HCT116 (cell line): ENCODE data around the gene TPI1. TPM values are rescaled to one million over a fixed set of nuclear protein-coding genes. Genes with fewer than 3 reads are reported as not detected.

ENCODE experiments used
- ATAC-seq: fragments of 200-7000 bp; cut with Tn5 transposase; 2 replicates; pipeline ENCODE4 v1.9.1; 2020; ENCODE audit warnings: mild to moderate bottlenecking, moderate library complexity
- BruUV-seq: library from RNA; stranded (reverse); fragments of 400-500 nt; replicated peaks from 2 replicates; lab custom pipeline; 2021; lab: Mats Ljungman, UMichigan
- CTCF ChIA-PET: fragments of 300-600 bp; sonication (Branson Sonifier 250); formaldehyde crosslinking; loops from one replicate; lab custom pipeline; 2021; ENCODE audit warnings: antibody characterized with exemption; lab: Charles Lee
- POLR2A ChIA-PET: fragments of 300-600, 350-600 bp; sonication (Branson Sonifier 250); formaldehyde crosslinking; loops from one replicate; lab custom pipeline; 2021; ENCODE audit warnings: antibody characterized with exemption; lab: Charles Lee
- RAD21 ChIA-PET, 2 experiments: fragments of 300-600 bp; sonication (Branson Sonifier 250); formaldehyde crosslinking; loops; one replicate each; lab custom pipeline; 2023; ENCODE audit warnings: low total read pairs in 2 of 2; ENCODE audit not compliant: uncharacterized antibody in 2 of 2, unreplicated experiment in 2 of 2, low non-redundant PET in 1 of 2; lab: Charles Lee
- DNase-seq: peaks from one replicate; pipeline ENCODE4 v3.0.0-alpha.2; 2010; ENCODE audit warnings: low read depth, low spot score
- H2AFZ ChIP-seq: fragments of 200-600 bp; shearing (Covaris generic), sonication (generic); 2 replicates; pipeline ENCODE4 v1.6.1; 2017; ENCODE audit warnings: low read depth, mixed run types, mixed read lengths, antibody characterized with exemption, low read length; ENCODE audit not compliant: poor library complexity, severe bottlenecking
- H3K27ac ChIP-seq: 2 replicates; pipeline ENCODE4 v1.5.1; 2012; ENCODE audit warnings: low read depth, low read length
- H3K27me3 ChIP-seq: fragments of 200-600 bp; sonication (generic); 2 replicates; pipeline ENCODE4 v1.6.1; 2016; ENCODE audit warnings: mixed run types, low read length, mixed read lengths; ENCODE audit not compliant: insufficient read depth
- H3K36me3 ChIP-seq, 2 experiments: fragments of 200-500 bp in 1 of 2; fragments of 200-600 bp in 1 of 2; sonication (Bioruptor generic) in 1 of 2; sonication (generic) in 1 of 2; 2 replicates each; pipeline versions ENCODE4 v1.5.1 to v1.6.1; 2014 to 2016; ENCODE audit warnings: low read length in 2 of 2, inconsistent platforms in 1 of 2, mixed read lengths in 1 of 2, mixed run types in 1 of 2; ENCODE audit not compliant: insufficient read depth in 2 of 2, control insufficient read depth in 1 of 2
- H3K4me1 ChIP-seq, 2 experiments: fragments of 200-600 bp in 1 of 2; sonication (generic) in 1 of 2; 2 replicates each; pipeline versions ENCODE4 v1.5.1 to v1.6.1; 2012 to 2017; ENCODE audit warnings: low read length in 2 of 2, inconsistent platforms in 1 of 2, mild to moderate bottlenecking in 1 of 2, mixed read lengths in 1 of 2, mixed run types in 1 of 2, moderate library complexity in 1 of 2; ENCODE audit not compliant: insufficient read depth in 2 of 2, control insufficient read depth in 1 of 2
- H3K4me2 ChIP-seq: fragments of 200-600 bp; sonication (generic); 2 replicates; pipeline ENCODE4 v1.6.1; 2017; ENCODE audit warnings: mixed run types, low read length, mixed read lengths
- H3K4me3 ChIP-seq, 2 experiments: fragments of 200-600 bp in 1 of 2; sonication (generic) in 1 of 2; replicated peaks in 1 of 2; 2 replicates each; pipeline ENCODE4 v1.5.1; 2011 to 2016; ENCODE audit warnings: low read length in 2 of 2, control low read depth in 1 of 2, low read depth in 1 of 2, mild to moderate bottlenecking in 1 of 2, mixed read lengths in 1 of 2, mixed run types in 1 of 2
- H3K79me2 ChIP-seq: fragments of 200-600 bp; sonication (generic); 2 replicates; pipeline ENCODE4 v1.6.1; 2017; ENCODE audit warnings: mild to moderate bottlenecking, mixed run types, low read length, moderate library complexity, mixed read lengths; ENCODE audit not compliant: insufficient read depth
- H3K9ac ChIP-seq: fragments of 200-600 bp; sonication (generic); 2 replicates; pipeline ENCODE4 v1.6.1; 2016; ENCODE audit warnings: low read length, mixed read lengths
- H3K9me2 ChIP-seq: fragments of 200-600 bp; sonication (generic), shearing (Covaris generic); 2 replicates; pipeline ENCODE4 v1.6.1; 2017; ENCODE audit warnings: mixed run types, mild to moderate bottlenecking, moderate library complexity; ENCODE audit not compliant: insufficient read depth
- H3K9me3 ChIP-seq, 2 experiments: fragments of 200-500 bp in 1 of 2; fragments of 200-600 bp in 1 of 2; sonication (Bioruptor generic) in 1 of 2; sonication (generic) in 1 of 2; 2 replicates each; pipeline ENCODE4 v1.6.1; 2014 to 2017; ENCODE audit warnings: low read length in 2 of 2, mixed read lengths in 2 of 2, inconsistent platforms in 1 of 2, low read depth in 1 of 2, mild to moderate bottlenecking in 1 of 2, mixed run types in 1 of 2, moderate library complexity in 1 of 2; ENCODE audit not compliant: control insufficient read depth in 1 of 2, insufficient read depth in 1 of 2
- H4K20me1 ChIP-seq: fragments of 200-600 bp; sonication (generic), shearing (Covaris generic); 2 replicates; pipeline ENCODE4 v1.6.1; 2017; ENCODE audit warnings: mixed run types, mild to moderate bottlenecking, moderate library complexity; ENCODE audit not compliant: insufficient read depth
- ATF3 ChIP-seq: IDR thresholded peaks from 2 replicates; pipeline ENCODE4 v1.6.1; 2012
- CBX3 ChIP-seq: IDR thresholded peaks from 2 replicates; pipeline ENCODE4 v1.6.1; 2012; ENCODE audit warnings: low read depth
- CEBPB ChIP-seq: IDR thresholded peaks from 2 replicates; pipeline ENCODE4 v1.6.1; 2012; ENCODE audit warnings: low read depth
- CTCF ChIP-seq, 3 experiments: fragments of 200-600 bp in 1 of 3; sonication (generic) in 1 of 3; IDR thresholded peaks in 2 of 3; conservative IDR thresholded peaks in 1 of 3; 2 replicates each; pipeline ENCODE4 v1.5.1; 2012 to 2017; ENCODE audit warnings: low read depth in 2 of 3, low read length in 2 of 3, antibody characterized with exemption in 1 of 3, borderline replicate concordance in 1 of 3, control low read depth in 1 of 3, mild to moderate bottlenecking in 1 of 3, mixed read lengths in 1 of 3, mixed run types in 1 of 3, moderate library complexity in 1 of 3; ENCODE audit not compliant: insufficient read depth in 1 of 3
- EGR1 ChIP-seq: IDR thresholded peaks from 2 replicates; pipeline ENCODE4 v1.6.1; 2012; ENCODE audit warnings: low read depth
- ELF1 ChIP-seq: IDR thresholded peaks from 2 replicates; pipeline ENCODE4 v1.6.1; 2012; ENCODE audit warnings: low read depth, borderline replicate concordance
- EZH2 ChIP-seq: fragments of 200-600 bp; sonication (generic); IDR thresholded peaks from 2 replicates; pipeline ENCODE4 v1.6.1; 2017; ENCODE audit warnings: antibody characterized with exemption, mixed run types
- FOSL1 ChIP-seq: IDR thresholded peaks from 2 replicates; pipeline ENCODE4 v1.6.1; 2012; ENCODE audit warnings: low read depth
- JUND ChIP-seq: IDR thresholded peaks from 2 replicates; pipeline ENCODE4 v1.6.1; 2012
- MAX ChIP-seq: IDR thresholded peaks from 2 replicates; pipeline ENCODE4 v1.6.1; 2012
- POLR2A ChIP-seq: IDR thresholded peaks from 2 replicates; pipeline ENCODE4 v1.7.0; 2011; ENCODE audit warnings: borderline replicate concordance; ENCODE audit not compliant: insufficient read depth, insufficient read length; ENCODE audit errors: extremely low read depth
- POLR2AphosphoS5 ChIP-seq: IDR thresholded peaks from 2 replicates; pipeline ENCODE4 v1.6.1; 2011; ENCODE audit warnings: mild to moderate bottlenecking, low read depth, low read length, moderate library complexity
- SIN3A ChIP-seq: IDR thresholded peaks from 2 replicates; pipeline ENCODE4 v1.6.1; 2012; ENCODE audit warnings: low read depth
- SRF ChIP-seq: IDR thresholded peaks from 2 replicates; pipeline ENCODE4 v1.6.1; 2012; ENCODE audit warnings: low read depth
- TCF7L2 ChIP-seq: IDR thresholded peaks from 2 replicates; pipeline ENCODE4 v1.7.0; 2011; ENCODE audit warnings: borderline replicate concordance, inconsistent platforms; ENCODE audit not compliant: insufficient read depth, insufficient read length; ENCODE audit errors: extremely low read depth
- YY1 ChIP-seq: IDR thresholded peaks from 2 replicates; pipeline ENCODE4 v1.6.1; 2011; ENCODE audit warnings: low read length, low read depth, moderate library complexity, mild to moderate bottlenecking; ENCODE audit not compliant: insufficient replicate concordance; ENCODE audit errors: extremely low read depth
- intact Hi-C: fragments of 100-400 bp; cut with micrococcal nuclease; formaldehyde crosslinking; loops from 2 replicates; pipeline ENCODE4 v1.10.0; 2022
- total RNA-seq: library from RNA; stranded (reverse); gene quantifications from one replicate; pipeline ENCODE4 v1.2.1, GENCODE V29; 2021; ENCODE audit not compliant: unreplicated experiment

Gene TPI1
- total RNA-seq, 1 experiment from 2014 or later, result 1,068 TPM

GRCh38 chr12:6915789-6916285 is 48.5 kb downstream of the TPI1 start:
- Histone ChIP-seq H3K36me3 (peaks cover 8 to 17% of the 10 kb centered on the region in 2 experiments), H3K4me1 (peaks cover 15 to 29% of the 10 kb centered on the region in 2 experiments), H3K79me2 (peaks cover 13% of the 10 kb centered on the region; the same call in 1 of the 2 replicates), H3K27me3 (no peaks in the 10 kb centered on the region), H3K9me3 (no peaks in the 10 kb centered on the region), H4K20me1 (no peaks in the 10 kb centered on the region), H3K4me2 (peak overlapping the region; percentile 92), H3K4me3 (peak overlapping the region; percentile 79 to 81), H3K9me2 (no peaks in the 10 kb centered on the region), H3K27ac (peak overlapping the region; percentile 24; the same call in 1 of the 2 replicates), H2AFZ (no peak overlapping the region), H3K9ac (no peak overlapping the region)
- ChIA-PET RAD21 (no interaction called here), CTCF (interaction anchor here (1.4 kb wide), 1 partner anchor 22 kb away, joined by 3 read pairs; no protein-coding TSS in a partner anchor), POLR2A (no interaction called here)
- BruUV-seq, result no TSS peak
- DNase-seq (no peak), ATAC-seq (no peak)
- TF ChIP-seq ATF3 (no peak), POLR2AphosphoS5 (no peak)
- intact Hi-C loops, result no loop called here

GRCh38 chr12:6916426-6917200 is 49.3 kb downstream of the TPI1 start:
- ChIA-PET CTCF (no interaction called here), RAD21 (no interaction called here), POLR2A (interaction anchor here (1.4 kb wide), 1 partner anchor 9 kb away, joined by 3 read pairs; no protein-coding TSS in a partner anchor)
- Histone ChIP-seq H3K79me2 (peaks cover 13% of the 10 kb centered on the region; the same call in 1 of the 2 replicates), H4K20me1 (no peaks in the 10 kb centered on the region), H2AFZ (no peak overlapping the region), H3K27me3 (no peaks in the 10 kb centered on the region), H3K9me3 (no peaks in the 10 kb centered on the region), H3K4me1 (peaks cover 15 to 29% of the 10 kb centered on the region in 2 experiments), H3K4me2 (no peak overlapping the region), H3K4me3 (no peak overlapping the region), H3K36me3 (peaks cover 8 to 17% of the 10 kb centered on the region in 2 experiments), H3K27ac (no peak overlapping the region), H3K9me2 (no peaks in the 10 kb centered on the region), H3K9ac (no peak overlapping the region)
- no peak for DNase-seq
- ATAC-seq, result no peak
- TF ChIP-seq EZH2, result no peak
- no peak for TF ChIP-seq MAX
- no peak for TF ChIP-seq TCF7L2
- no peak for TF ChIP-seq JUND
- no peak for TF ChIP-seq CBX3
- TF ChIP-seq CTCF (IDR thresholded peaks at IDR 0.05 in 2 of 3, conservative IDR thresholded peaks at IDR 0.05 in 1 of 3; ENCODE audit: borderline replicate concordance in 1 of 3, insufficient read depth in 1 of 3, low read depth in 2 of 3, low read length in 2 of 3), result no peak
- TF ChIP-seq POLR2A, result no peak
- no peak for TF ChIP-seq YY1
- TF ChIP-seq SRF, result no peak
- TF ChIP-seq ELF1, result no peak
- TF ChIP-seq CEBPB, result no peak
- TF ChIP-seq FOSL1, result no peak
- TF ChIP-seq SIN3A, result no peak
- no peak for TF ChIP-seq EGR1
- BruUV-seq, result TSS peak; percentile 31
- intact Hi-C loops, result no loop called here
